HG03139 (cell line): ENCODE data around the gene IBTK.
"Not testable (repeated sequence)": the region's sequence is repeated elsewhere in the genome, so short reads cannot be mapped to it uniquely, and the experiment has no call there.

Source experiments
- ATAC-seq: cut with Tn5 transposase; IDR thresholded peaks from one replicate; pipeline ENCODE4 v1.9.1; 2021; ENCODE audit not compliant: unreplicated experiment

The IBTK gene, protein sequence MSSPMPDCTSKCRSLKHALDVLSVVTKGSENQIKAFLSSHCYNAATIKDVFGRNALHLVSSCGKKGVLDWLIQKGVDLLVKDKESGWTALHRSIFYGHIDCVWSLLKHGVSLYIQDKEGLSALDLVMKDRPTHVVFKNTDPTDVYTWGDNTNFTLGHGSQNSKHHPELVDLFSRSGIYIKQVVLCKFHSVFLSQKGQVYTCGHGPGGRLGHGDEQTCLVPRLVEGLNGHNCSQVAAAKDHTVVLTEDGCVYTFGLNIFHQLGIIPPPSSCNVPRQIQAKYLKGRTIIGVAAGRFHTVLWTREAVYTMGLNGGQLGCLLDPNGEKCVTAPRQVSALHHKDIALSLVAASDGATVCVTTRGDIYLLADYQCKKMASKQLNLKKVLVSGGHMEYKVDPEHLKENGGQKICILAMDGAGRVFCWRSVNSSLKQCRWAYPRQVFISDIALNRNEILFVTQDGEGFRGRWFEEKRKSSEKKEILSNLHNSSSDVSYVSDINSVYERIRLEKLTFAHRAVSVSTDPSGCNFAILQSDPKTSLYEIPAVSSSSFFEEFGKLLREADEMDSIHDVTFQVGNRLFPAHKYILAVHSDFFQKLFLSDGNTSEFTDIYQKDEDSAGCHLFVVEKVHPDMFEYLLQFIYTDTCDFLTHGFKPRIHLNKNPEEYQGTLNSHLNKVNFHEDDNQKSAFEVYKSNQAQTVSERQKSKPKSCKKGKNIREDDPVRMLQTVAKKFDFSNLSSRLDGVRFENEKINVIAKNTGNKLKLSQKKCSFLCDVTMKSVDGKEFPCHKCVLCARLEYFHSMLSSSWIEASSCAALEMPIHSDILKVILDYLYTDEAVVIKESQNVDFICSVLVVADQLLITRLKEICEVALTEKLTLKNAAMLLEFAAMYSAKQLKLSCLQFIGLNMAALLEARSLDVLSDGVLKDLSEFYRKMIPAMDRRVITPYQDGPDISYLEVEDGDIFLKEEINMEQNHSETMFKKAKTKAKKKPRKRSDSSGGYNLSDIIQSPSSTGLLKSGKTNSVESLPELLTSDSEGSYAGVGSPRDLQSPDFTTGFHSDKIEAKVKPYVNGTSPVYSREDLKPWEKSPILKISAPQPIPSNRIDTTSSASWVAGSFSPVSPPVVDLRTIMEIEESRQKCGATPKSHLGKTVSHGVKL (N-terminal part only)

DNA sequence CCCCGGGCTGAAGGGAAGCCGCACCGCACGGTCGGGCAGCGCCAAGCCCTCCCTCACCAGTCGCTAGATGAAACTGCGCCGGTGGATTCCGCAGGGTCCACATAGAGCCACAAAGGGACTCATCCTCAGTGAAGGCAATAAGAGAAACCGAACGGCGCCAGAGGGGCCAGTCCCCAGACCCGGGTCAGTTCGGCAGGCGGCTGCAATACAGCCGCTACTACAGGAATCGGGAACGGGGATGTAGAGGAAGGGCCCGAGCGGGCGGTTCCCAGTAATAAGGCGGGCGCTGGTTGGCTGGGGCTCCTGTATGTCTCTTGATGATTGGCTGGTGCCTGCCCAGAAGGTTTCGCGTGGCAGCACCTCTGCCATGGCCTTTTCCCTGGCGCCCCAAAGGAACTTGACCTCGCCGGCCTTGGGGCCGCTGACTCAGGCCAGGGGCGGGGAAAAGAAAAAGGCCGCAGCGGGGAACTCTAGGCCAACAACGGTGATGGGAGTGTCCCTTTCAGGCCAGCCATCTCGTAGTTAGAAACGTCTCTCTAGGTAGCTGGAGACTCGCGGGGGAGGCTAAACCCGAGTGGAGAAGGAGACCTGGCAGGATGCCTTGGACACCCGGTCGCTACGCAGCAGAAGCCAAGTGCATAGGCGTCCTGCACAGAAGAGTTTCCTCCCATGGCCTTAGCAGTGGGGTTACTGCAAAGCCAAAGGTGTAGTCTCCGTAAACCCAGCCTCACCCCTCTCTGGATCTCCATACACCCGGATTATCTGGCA is at the start of gene IBTK:
Gene IBTK (minus strand): TSS at position 240 of the 768 bp plus-strand sequence. CDS start 7,258 bp downstream, outside the sequence.
- ATAC-seq = peak; percentile 88

- no peak for ATAC-seq
These were observed 36.3 kb upstream of the IBTK start for GRCh38 chr6:82283771-82284410.

- not testable (repeated sequence) for ATAC-seq
These were observed 34.0 kb upstream of the IBTK start for GRCh38 chr6:82281550-82281949.

- ATAC-seq = no peak
These were observed 30.1 kb upstream of the IBTK start for GRCh38 chr6:82277686-82278085.

GRCh38 chr6:82275686-82276085 is 28.1 kb upstream of the IBTK start:
- ATAC-seq = no peak

GRCh38 chr6:82273295-82273694 is 25.8 kb upstream of the IBTK start:
- ATAC-seq = no peak

DNA sequence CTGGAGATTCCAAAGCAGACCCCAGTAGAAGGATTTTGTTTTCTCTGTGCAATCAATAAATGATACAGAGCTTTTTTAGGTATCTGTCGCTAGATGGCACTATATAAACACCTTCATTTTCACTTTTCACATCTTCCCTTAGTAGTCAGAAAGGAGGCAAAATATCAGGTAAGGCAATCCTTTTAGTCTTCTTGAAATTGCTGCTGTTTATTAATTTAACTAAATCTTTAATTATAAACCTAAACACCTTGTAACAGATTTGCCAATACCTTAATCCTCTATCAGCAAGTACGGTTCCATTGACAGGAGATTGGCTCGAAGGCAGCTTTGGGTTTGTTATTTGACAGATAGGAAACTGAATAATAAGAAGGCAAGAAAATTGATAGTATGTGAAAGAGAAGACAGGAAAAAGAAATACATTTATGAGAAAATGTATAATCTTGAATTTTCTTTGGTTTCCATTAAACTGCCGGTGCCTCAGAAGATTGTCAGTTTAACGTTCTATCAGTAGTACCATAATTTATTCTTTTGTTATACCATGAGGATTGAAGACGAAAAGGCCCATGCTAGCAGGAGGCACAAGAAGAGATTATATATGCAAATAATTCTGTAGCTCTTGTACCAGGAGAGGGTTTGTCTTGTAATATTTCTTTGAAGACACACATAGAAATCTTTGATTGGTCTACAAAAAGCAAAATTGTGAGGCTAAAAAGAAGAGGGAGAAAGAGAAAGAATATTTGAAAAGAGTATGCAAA is 23.5 kb upstream of the IBTK start:
- ATAC-seq = no peak

DNA sequence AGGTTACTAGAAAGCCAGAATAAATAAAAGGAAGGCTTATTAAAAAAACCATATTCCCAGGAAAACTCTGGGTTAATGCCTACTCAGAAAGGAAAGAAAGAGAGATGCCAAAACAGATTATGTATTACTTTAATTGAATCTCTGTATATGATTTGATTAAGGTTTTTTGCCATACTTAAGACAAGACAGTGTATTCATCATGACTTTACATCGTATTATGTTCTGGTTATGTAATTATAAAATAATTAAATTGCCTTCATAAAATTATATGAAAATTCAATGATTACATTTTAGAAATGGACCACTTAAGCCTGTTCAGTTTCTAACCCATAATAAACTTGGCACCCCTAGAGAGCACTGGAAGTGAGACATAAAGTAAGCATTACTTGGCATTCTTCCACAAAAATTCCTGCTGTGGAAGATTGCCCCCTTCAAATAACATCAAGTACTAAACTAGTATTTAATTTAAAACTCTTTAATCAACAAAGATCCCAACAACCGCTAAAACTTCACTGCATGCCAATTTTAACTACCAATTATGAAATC is 20.8 kb upstream of the IBTK start:
- ATAC-seq = no peak

GRCh38 chr6:82264824-82265223 is 17.3 kb upstream of the IBTK start:
- no peak for ATAC-seq

DNA sequence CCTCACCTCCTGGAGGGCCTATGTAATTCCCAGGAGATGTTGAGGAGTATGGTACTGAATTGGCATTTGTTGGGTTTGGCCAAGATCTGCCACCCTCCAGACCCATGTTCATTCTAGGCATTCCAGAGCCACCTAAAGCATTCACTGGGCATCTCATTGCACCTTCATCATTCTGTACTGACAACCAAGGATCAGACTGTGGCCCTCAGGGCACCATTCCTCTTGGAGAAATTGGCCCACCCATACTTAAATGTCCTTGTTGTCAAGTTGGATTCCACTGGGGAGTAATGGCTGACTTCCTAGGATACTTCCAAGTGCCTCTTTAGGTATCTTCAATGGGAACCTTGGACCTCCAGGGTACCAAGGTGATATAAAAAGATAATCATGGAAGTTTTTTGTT is 16.8 kb upstream of the IBTK start:
- ATAC-seq = no peak

DNA sequence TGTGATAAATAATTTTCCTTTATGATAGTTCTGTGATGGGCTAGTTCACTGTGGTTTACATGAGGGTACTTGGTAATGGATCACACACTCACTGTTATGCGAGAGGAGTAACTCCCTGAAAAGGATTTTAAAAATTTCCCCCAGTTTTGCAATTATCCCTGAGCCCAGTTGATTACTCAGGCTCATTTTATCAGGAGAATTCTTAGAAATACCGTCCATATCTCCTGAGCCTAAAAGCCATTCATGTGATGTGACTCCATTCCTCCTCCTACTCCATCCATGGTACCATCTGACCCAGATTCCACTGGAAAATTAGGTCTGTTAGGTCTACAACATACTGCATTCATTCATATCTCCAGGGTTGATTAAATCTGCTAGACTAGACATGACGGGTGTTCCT is 16.4 kb upstream of the IBTK start:
- no peak for ATAC-seq

DNA sequence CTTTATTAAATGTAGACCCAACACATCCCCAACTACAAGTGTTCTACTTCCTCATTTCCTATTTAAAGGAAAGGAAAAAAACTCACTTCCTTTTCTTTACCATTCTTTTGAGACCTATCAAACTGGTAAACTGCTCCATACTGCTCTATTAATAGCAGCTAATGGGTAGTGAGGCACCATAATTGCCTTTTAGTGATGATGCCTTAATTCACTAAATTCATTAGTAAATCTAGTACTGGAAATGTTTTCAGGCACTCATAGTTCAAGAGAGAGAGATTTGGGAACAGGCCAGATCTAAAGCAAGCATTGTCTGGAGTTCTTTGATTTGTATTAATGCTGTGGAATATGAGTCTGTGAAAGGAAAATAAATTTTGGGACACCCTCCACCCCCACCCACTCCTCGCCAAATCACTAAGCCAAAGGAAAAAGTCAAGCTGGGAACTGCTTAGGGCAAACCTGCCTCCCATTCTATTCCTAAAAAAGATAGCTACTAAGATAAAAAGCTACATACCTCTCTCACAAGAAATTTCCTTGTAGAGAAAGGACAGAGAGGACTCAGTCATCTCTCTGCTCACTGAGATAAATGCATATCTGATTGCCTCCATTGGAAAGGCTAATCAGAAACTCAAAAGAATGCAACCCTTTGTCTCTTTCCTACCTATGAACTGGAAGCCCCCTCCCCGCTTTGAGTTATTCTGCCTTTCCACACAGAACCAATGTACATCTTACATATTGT is 13.6 kb upstream of the IBTK start:
- no peak for ATAC-seq

DNA sequence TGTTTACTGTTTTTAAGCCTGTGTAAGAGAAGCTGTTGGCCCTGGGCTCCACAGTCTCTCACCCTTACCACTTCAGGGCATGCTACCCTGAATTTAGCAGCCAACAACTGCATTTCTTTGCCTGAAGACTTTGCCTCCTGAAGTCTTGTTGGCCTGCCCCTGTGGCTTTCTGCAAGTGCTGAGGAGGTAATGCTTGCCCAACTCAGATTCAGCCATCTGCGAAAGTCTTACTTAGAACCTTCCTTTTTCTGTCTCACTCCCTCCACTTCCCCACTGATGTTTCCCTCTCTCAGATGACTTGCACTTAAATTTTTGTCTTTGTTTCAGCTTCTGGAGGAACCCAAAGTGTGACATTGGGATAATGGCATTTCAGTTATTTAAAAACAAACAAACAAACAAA is 11.8 kb upstream of the IBTK start:
- no peak for ATAC-seq

GRCh38 chr6:82257088-82257774 is 9.7 kb upstream of the IBTK start:
- ATAC-seq = no peak

DNA sequence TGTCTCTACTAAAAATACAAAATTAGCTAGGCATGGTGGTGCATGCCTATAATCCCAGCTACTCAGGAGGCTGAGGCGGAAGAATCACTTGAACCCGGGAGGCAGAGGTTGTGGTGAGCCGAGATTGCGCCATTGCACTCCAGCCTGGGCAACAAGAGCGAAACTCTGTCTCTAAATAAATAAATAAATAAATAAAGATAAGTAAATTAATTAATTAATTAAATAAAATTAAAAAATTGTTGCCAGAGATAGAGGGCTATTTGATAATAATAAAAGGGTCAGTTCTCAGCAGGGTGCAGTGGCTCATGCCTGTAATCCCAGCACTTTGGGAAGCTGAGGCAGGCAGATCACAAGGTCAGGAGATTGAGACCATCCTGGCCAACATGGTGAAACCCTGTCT is 7.2 kb upstream of the IBTK start:
- not testable (repeated sequence) for ATAC-seq

- ATAC-seq = no peak
These were observed 4.4 kb upstream of the IBTK start for GRCh38 chr6:82251942-82252341.

DNA sequence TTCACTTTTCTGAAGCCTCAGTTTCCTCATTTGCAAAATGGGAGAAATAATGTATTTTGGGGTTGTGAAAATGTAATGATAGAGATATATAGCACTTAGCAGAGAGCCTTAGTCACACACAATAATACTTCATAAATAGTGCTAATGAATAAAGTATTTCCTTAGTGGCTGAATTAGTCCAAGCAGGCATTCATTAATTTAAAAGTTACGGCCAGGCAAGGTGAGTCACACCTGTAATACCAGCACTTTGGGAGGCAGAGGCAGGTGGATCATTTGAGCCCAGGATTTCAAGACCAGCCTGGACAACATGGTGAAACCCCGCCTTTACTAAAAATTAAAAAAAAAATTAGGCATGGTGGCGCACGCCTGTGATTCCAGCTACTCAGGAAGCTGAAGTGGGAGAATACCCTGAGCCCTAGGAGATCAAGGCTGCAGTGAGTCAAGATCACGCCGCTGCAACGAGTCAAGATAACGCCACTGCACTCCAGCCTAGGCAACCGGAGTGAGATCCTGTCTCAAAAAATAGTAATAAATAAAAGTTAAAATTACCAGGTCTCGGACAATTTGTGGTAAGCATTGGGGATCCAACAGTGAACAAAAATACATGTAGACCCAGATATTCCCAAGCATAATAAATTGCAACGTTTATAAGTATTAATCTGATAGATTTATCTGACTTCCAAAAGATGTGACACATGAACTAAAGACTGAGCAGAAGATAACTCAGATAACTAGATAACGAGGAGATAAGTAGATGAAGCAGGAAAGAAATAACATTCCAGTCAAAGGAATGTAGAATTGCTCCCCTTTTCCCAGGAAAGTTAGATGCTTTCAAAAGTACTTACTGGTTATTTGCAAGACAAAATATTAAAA is 2.1 kb upstream of the IBTK start:
- ATAC-seq = no peak
